ENCODE measurements around the gene PLXNA2. TPM values are rescaled to one million over a fixed set of nuclear protein-coding genes. Genes with fewer than 3 reads are reported as not detected.

PLXNA2 gene
- polyA plus RNA-seq, 2 of the 4 experiments (the other 2 are of a cell fraction): 0.36 to 0.87 TPM

DNA sequence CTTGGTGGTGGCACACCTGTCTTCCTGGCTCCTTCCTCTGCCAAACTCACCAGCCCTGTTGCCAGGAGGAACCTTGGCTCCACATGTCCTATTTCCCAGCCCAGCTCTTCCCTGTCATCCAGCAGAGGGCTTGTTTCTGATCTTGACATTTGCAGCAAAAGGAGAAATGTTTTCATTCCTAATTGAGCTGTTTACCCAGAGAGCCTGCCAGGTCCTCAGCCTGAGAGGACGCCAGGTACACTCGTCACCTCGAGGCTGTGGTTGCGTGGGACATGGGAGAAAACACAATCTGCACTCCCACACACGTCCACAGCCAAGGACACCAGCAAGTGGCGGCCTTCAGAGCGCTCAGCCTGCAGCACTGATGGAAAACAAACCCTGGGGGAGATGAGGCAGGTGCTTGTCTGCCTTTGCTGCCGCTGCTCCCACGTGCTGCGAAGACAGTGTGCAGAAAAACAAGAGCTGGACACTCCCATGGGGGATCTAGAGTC, 200.4 kb downstream of the PLXNA2 start:
- 65% methylated on average over 9 of the region's 10 CpGs for WGBS (ENCODE audit: missing lambda C conversion rate)
- Histone ChIP-seq H3K4me1 (no peaks in the 10 kb centered on the region; the same call in 2 of the 3 replicates), H3K4me3 (no peak overlapping the region), H3K4me2 (no peak overlapping the region), H3K9me3 (no peaks in the 10 kb centered on the region), H3K27ac (no peak overlapping the region)
- ChIA-PET POLR2A (no interaction called here), CTCF (interaction anchor here (0.6 to 3.8 kb wide), 8 partner anchors 14 to 1313 kb away, joined by 3 to 21 read pairs (median 4); partner anchors contain the start of gene PLXNA2)
- no peak for ATAC-seq
- TF ChIP-seq EHMT2 (IDR thresholded peaks at IDR 0.05; ENCODE audit: low read depth): no peak
- no peak for TF ChIP-seq CBX8 (IDR thresholded peaks at IDR 0.05)
- TF ChIP-seq POLR2AphosphoS2 (conservative IDR thresholded peaks at IDR 0.05; ENCODE audit: low read length): no peak
- TF ChIP-seq PBX3 (IDR thresholded peaks at IDR 0.05): no peak
- TF ChIP-seq ZSCAN20 (CRISPR knock-in tag; IDR thresholded peaks at IDR 0.05): no peak
- TF ChIP-seq NR3C1 (IDR thresholded peaks at IDR 0.05): no peak
- TF ChIP-seq HOXB5 (CRISPR knock-in tag; IDR thresholded peaks at IDR 0.05): no peak
- TF ChIP-seq, protein P1, sequence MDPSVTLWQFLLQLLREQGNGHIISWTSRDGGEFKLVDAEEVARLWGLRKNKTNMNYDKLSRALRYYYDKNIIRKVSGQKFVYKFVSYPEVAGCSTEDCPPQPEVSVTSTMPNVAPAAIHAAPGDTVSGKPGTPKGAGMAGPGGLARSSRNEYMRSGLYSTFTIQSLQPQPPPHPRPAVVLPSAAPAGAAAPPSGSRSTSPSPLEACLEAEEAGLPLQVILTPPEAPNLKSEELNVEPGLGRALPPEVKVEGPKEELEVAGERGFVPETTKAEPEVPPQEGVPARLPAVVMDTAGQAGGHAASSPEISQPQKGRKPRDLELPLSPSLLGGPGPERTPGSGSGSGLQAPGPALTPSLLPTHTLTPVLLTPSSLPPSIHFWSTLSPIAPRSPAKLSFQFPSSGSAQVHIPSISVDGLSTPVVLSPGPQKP (IDR thresholded peaks at IDR 0.05; ENCODE audit: low read depth, low read length): no peak
- TF ChIP-seq CBX2 (IDR thresholded peaks at IDR 0.05; ENCODE audit: borderline replicate concordance, low read depth): no peak
- no peak for TF ChIP-seq FOXS1 (CRISPR knock-in tag; IDR thresholded peaks at IDR 0.05)
- no peak for TF ChIP-seq REST (IDR thresholded peaks at IDR 0.05)
- TF ChIP-seq NPAS2 (CRISPR knock-in tag; IDR thresholded peaks at IDR 0.05; ENCODE audit: borderline replicate concordance): no peak
- no peak for TF ChIP-seq TP53 (CRISPR knock-in tag; IDR thresholded peaks at IDR 0.05)
- no peak for TF ChIP-seq TFCP2L1 (CRISPR knock-in tag; IDR thresholded peaks at IDR 0.05)
- TF ChIP-seq HOXA7 (CRISPR knock-in tag; IDR thresholded peaks at IDR 0.05): no peak
- TF ChIP-seq, protein P2, sequence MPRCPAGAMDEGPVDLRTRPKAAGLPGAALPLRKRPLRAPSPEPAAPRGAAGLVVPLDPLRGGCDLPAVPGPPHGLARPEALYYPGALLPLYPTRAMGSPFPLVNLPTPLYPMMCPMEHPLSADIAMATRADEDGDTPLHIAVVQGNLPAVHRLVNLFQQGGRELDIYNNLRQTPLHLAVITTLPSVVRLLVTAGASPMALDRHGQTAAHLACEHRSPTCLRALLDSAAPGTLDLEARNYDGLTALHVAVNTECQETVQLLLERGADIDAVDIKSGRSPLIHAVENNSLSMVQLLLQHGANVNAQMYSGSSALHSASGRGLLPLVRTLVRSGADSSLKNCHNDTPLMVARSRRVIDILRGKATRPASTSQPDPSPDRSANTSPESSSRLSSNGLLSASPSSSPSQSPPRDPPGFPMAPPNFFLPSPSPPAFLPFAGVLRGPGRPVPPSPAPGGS (IDR thresholded peaks at IDR 0.05): no peak
- TF ChIP-seq EHF (CRISPR knock-in tag; IDR thresholded peaks at IDR 0.05): no peak
- no peak for DNase-seq (ENCODE audit: low read depth in 1 of 2, low spot score in 1 of 2)
- no peak for FAIRE-seq

DNA sequence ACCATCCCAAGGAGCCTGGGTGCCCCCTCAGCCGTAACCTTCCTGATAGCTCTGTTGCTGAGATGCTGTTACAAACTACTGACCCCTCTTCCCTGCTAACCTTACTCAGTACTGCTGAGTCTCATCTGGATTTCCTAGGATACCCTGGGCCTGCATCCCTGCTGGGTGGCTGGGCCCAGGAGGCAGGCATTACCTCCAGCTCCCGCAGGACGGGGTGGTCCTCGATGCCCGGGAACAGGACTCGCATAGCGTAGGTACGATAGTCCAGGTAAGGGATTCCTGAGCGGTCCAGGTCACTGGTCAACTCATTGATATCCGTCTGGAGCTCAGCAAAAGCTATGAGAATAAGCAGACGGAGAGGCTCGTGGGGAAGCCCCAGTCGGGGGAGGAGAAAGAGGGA, 201.3 kb downstream of the PLXNA2 start:
- ATAC-seq (no peak), DNase-seq (ENCODE audit: low read depth in 1 of 2, low spot score in 1 of 2) (no peak), FAIRE-seq (no peak)
- Histone ChIP-seq H3K9me3 (no peaks in the 10 kb centered on the region), H3K4me3 (no peak overlapping the region), H3K4me1 (no peaks in the 10 kb centered on the region; the same call in 2 of the 3 replicates), H3K4me2 (no peak overlapping the region), H3K27ac (no peak overlapping the region)
- CTCF ChIA-PET: interaction anchor here (0.9 to 3.8 kb wide), 9 partner anchors 12 to 202 kb away, joined by 3 to 21 read pairs (median 3); partner anchors contain the start of gene PLXNA2
- POLR2A ChIA-PET: no interaction called here
- 77% methylated on average over 13 of the region's 13 CpGs for WGBS (ENCODE audit: missing lambda C conversion rate)
- TF ChIP-seq RFX5 (IDR thresholded peaks at IDR 0.05) (no peak), RNF2 (IDR thresholded peaks at IDR 0.05; ENCODE audit: borderline replicate concordance, low read depth) (no peak), NFE2L2 (conservative IDR thresholded peaks at IDR 0.05; ENCODE audit: low read length) (no peak), KDM1A (IDR thresholded peaks at IDR 0.05; ENCODE audit: low read depth) (no peak), TP53 (CRISPR knock-in tag; IDR thresholded peaks at IDR 0.05) (no peak), USF2 (IDR thresholded peaks at IDR 0.05) (no peak), MYC (IDR thresholded peaks at IDR 0.05; ENCODE audit: borderline replicate concordance, low read length) (no peak), CHD2 (IDR thresholded peaks at IDR 0.05; ENCODE audit: low read length, partially characterized antibody) (no peak), REST (IDR thresholded peaks at IDR 0.05) (no peak)
- TF ChIP-seq, protein P2 (IDR thresholded peaks at IDR 0.05): no peak
